GM19372 (cell line): ENCODE measurements around the gene COL6A2.

Experiments used
- ATAC-seq: cut with Tn5 transposase; IDR thresholded peaks from one replicate; pipeline ENCODE4 v1.9.1; 2021; ENCODE audit warnings: mild to moderate bottlenecking, low read depth, moderate library complexity; ENCODE audit not compliant: unreplicated experiment

The COL6A2 gene

DNA sequence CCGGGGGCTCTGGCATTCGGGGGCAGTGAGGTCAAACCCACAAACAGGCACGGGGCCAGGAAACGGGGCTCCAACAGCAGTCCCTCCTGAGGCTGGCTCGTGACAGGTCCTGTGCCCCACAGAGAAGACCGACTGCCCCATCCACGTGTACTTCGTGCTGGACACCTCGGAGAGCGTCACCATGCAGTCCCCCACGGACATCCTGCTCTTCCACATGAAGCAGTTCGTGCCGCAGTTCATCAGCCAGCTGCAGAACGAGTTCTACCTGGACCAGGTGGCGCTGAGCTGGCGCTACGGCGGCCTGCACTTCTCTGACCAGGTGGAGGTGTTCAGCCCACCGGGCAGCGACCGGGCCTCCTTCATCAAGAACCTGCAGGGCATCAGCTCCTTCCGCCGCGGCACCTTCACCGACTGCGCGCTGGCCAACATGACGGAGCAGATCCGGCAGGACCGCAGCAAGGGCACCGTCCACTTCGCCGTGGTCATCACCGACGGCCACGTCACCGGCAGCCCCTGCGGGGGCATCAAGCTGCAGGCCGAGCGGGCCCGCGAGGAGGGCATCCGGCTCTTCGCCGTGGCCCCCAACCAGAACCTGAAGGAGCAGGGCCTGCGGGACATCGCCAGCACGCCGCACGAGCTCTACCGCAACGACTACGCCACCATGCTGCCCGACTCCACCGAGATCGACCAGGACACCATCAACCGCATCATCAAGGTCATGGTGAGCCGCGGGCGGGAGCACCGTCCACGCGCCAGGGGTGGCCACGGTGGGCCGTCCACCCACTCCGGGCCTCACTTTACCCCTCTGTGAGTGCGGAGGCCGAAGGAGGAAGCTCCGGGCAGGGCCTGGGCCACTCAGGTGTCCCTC lies 14.2 kb downstream of the COL6A2 start:
- no peak for ATAC-seq

DNA sequence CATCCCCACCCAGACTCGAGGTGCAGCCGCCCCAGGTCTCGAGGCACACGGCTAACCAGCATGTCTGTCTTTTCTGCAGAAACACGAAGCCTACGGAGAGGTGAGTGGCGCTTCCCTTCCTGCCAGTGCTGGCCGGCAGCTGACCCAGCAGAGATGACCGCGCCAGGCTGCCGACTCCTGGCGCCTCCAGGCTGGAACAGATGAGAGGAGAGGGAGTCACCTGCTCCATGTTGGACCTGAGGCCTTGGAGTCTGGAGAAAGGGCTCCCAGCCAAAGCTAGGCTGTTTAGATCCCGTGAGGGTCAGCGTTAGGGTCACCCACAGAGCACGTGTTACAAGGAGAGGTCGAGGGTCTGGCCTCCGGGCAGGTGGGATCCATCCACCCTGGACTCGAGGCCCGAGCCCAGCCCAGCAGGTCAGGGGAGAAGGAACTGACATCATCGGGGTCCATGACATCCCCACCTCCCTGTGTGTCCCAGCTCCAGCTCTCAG lies 14.9 kb downstream of the COL6A2 start:
- no peak for ATAC-seq

DNA sequence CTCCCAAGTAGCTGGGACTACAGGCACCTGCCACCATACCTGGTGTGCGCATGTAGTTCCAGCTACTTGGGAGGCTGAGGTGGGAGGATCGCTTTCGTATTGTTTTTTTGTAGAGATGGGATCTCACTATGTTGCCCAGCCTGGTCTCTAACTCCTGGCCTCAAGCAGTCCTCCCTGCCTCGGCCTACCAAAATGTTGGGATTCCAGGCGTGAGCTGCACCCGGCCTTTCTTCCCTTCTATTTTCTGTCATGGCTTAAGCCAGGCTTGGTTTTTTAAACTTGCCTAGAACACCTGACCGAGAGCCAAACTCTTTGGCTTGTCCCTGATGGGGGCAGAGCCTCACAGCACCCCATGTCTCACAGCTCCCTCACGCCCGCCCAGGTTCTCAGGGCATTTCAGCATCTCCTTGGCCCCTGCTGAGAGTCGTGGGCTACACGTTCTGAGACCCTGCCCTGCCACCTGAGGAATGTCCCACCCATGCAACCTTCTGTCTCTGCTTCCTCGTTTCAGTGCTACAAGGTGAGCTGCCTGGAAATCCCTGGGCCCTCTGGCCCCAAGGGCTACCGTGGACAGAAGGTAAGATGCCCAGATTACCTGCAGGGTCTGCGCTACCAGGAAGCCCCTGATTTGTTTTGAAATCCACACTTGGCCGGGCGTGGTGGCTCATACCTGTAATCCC lies 15.7 kb downstream of the COL6A2 start:
- no peak for ATAC-seq

DNA sequence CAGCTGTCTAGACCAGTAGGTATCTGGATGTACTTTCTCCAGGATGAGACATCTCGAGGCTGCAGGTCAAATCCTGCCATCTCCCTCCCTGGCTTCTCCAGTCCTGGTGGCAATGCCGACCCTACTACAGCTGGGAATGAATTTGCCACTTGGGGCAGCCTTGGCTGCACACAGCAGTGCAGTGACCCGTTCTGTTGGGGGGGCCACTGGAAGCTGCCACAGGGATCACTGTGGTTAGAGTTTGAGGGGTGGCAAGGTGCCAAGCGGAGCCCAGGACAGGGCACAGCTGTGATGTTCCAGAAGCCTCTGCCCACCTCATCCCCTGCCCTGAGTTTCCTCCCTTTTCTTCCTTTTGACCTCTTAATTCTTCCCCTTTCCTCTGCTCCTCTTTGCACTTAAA lies 17.1 kb downstream of the COL6A2 start:
- no peak for ATAC-seq

DNA sequence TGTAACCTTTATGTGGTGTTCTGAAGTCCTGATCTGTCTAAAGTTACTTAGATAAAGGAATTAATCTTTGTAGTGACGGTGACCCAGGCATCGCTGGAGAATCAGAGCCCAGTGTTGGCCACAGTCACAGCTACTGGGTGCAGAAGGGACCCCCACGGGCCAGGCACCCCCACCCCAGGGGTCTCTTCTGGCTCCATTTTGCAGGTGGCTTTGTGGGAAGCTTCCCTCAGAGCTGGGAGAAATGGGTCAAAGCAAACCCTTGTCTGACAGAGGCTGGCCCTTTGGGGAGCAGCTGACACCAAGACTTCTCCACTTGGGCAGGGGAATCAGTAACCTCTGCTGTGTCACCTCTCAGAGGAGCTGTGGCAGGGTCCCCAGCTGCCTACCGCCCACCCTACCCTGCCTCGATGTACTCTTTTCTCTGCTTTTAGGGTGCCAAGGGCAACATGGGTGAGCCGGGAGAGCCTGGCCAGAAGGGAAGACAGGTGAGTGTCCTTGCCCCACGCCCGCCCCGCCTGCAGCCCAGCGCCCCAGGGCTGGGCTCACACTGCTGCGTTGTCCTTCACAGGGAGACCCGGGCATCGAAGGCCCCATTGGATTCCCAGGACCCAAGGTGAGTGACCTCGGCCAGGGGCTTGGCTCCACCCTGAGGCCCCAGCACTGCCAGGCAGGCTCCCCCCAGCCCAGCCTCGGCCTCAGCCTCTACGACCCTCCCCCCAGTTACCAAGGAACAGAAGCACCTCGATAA lies 17.7 kb downstream of the COL6A2 start:
- no peak for ATAC-seq

DNA sequence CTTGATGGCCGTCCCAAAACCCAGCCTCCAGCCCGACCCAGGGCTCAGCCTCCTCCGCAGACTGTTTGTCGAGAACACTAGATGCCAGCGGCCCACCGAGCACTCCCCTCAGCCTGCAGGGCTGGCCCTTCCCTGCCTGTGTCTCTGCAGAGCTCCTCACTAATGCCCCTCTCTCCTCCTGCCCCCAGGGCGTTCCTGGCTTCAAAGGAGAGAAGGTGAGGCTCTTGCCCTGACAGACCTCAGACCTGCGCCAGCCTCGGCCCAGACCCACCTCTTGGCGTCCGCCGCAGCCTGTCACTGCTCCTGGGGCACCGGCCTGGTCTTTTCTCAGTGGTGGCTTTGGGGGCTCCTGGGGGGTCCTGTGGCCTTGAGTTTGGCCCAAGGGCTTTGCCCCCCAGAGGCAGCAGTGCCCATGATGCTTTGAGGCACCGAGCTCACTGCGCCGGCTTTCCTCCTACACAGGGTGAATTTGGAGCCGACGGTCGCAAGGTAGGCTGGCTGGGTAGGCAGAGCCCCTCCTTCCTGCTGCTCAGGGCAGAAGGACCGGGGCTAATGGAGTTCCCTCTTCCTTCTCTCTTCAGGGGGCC lies 18.4 kb downstream of the COL6A2 start:
- no peak for ATAC-seq

DNA sequence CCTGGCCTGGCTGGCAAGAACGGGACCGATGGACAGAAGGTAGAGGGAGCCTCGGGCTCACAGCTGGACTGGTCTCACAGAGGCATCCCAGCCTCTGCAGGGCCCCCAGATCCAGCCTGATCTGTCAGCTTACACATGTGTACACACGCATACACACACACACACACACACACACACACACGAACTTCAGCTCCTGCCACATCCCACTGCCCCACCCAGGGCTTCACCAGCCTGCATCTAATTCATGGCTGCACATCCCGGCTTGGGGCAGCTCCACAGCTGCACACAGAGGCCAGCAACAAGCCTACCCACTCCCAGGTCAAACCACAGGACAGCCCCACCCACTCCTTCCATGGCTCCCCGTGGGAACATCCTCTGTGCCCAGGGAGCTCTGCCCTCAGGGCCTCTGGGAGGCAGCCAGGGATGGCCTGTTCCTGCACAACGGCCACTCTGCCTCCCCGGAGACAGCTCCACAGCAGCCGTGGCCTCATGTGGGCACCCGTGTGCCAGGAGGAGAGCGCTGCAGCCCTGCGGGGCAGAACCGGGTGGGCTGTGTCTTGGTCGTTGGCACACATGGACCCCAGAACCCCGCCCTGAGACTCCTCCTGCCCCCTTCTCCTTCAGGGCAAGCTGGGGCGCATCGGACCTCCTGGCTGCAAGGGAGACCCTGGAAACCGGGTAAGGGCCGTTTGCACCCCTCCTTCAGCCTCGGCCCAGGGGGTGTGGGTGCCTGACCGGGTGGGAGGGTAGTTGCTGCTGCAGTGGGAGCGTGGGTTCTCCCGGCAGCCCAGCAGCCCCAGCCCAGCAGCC lies 19.1 kb downstream of the COL6A2 start:
- ATAC-seq: no peak

DNA sequence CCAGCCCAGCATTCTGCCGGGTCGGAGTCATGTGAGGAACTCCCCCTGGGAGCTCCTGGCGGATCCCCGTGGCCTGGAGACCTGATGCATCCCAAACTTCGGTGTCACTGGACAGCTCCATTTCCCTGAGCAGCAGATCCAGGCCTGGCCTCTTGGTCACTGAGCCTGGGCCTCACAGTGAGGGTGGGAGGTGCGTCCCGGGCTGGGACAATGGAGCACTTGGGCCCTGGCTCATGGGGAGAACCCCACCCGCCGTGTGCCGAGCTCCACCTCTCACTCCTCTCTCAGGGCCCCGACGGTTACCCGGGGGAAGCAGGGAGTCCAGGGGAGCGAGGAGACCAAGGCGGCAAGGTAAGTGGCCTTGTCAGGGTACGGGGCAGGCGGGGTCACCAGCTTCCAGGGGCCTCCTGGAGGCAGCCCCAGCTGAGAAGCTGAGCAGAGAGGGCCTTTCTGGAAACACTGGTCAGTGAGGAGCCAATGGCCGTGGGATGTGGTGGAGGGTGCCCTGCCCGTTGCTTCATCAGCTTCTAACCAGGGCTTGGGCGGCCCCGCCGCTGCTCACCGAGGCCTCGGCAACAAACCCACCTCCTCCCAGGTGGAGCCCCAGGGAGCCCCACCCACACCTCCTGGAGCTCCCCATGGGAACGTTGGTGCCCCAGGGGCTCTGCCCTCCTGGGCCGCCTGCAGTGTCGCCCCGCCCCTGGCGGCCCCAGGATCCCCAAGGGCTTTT lies 19.8 kb downstream of the COL6A2 start:
- ATAC-seq: no peak

DNA sequence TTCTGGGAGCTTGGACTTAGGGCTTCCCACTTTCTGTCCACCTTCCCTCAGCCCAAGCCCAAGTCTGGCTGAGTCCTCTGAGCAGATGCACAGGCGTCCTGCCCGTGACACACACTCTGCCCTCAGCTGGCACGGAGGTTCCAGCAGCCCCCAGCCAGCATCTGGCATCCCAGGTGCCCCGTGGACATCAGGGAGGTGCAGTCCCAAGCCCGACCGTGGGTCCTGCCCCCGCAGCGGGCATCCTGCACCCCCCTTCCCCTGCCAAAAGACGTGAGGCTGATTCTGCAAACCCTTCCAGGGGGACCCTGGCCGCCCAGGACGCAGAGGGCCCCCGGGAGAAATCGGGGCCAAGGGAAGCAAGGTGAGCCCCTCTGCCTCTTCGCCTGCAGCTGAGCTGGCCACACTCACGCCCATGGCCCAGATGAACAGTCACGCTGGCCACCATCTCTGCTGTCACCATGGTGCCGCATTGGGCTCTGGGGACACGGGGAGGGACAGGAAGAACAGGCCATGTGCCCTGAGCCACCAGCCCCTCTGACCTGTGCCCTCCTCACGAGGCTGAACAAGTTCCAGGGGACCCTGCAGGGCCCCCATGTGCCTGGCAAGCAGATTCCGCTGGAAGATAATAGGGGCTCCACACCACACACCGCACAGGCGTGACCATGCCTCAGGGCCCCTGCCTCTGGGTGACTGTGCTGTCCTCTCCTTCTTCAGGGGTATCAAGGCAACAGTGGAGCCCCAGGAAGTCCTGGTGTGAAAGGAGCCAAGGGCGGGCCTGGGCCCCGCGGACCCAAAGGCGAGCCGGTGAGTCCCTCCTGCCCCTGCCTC lies 20.6 kb downstream of the COL6A2 start:
- ATAC-seq: no peak

DNA sequence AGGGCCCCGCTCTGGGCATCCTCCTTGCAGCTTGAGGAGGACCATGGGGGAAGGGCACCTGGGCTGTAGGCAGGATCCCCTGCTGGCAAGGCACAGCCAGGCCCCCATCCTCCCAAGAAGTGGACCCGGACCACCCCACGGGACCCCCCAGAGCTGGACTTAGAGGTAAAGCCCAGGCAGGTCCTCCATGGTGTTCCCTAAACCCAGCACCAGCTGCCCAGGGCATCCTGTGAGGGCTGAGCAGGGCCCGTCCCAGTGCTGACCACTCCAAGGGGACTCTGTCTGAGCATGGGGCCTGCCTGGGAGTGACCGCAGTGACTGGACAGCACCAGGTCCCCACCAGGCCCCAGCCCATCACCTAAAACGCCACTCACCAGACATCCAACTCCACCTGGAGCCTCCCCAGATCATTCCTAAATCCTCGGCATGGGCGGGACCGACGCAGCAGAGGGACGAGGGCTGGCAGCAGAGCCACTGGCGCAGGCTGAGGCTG lies 21.3 kb downstream of the COL6A2 start:
- no peak for ATAC-seq

DNA sequence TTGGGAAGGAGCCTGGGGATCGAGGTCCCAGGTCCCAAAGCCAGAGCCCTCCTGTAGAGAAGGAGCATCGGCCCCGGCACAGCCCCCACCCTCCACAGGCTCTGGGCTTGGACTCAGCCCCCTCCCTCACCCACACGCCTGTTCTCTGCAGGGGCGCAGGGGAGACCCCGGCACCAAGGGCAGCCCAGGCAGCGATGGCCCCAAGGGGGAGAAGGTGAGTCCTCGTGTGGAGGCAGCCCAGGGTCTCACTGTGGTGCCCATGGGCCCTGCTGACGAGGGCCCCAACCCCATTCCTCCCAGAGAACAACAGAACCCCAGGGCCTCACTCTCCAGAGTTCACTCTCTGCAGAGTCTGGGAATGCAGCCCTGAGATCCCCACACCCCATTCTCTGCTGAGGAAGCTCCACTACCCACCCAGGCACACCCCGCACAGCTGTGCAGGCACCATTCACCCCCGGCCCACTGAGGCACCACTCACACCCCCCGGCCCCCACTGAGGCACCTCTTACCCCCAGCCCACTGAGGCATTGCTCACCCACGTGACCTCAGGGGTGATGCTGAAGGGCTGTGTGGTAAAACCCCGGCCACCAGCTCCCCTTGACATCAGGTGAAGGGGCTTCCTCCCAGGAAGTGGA lies 21.8 kb downstream of the COL6A2 start:
- ATAC-seq: no peak

DNA sequence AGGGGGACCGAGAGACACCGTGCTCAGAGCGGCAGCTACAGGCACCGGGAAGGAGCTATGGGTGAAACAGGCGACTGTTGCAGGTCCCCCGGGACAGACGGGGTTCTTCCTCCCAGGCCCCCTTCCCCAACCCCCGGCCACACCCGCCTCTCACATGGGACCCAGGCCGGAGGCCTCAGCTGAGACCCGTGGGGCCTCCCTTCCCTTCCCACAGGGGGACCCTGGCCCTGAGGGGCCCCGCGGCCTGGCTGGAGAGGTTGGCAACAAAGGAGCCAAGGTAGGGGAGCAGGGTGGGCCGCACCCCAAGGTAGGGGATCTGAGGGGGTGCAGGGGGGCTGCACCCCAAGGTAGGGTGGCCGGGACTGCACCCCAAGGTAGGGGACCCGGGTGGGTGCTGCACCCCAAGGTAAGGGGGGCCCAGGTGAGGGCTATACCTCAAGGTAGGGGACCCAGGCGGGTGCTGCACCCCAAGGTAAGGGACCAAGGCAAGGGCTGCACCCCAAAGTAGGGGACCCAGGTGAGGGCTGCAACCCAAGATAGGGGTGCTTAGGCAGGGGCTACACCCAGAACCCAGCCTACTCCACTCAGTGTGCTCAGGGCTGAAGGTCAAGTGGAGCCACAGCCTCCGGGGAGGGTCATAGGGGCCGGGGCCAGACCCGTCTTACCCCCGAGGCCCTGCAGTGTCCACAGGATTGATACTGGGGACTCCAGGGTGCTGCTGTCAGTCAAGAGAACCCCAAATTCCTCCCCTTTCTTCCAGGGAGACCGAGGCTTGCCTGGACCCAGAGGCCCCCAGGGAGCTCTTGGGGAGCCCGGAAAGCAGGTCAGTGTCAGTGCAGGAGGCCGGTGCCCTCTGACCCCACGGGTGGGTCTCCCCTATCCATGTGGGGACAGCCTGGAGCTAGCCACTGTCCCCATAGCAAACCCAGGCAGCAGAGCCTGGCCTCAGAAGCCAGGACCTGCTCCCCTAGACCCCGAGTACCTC lies 22.7 kb downstream of the COL6A2 start:
- no peak for ATAC-seq

DNA sequence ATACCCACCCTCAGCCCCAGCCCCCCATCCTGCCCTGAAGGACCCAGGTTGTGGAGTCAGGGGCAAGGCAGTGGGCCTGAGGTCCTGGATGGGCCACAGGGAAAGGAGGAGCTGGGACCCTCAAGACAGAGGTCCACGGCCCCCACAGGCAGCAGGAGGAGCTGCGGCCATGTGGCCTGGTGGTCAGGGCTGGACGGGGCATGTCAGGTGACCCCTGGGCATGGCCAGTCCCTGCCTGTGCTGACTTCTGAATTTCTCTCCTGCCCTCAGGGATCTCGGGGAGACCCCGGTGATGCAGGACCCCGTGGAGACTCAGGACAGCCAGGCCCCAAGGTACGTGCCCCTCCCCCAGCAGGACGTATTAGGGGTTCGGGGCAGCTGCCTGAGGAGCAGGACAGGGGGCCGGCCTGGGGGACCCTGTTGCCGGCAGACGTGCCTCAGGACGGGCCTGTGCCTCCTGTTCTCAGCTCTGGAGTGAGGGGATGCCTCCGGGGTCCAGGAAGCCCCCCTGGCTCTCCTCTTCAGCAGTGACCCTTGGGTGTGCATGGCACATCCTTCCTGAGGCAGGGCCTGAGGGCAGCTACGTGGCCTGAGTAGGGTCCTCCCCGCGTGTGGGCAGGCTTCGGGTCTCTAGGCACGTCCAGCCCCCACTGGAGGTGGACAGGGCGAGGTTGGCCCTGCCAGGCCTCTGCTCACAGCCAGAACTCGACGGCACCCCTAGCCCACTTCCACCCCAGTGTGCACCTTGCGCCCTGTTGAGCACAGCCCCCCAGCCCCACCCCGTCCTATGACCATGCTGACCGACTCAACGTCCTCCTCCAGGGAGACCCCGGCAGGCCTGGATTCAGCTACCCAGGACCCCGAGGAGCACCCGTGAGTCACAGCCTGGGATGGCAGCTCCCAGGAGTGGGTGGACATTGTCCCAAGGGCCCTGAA lies 23.6 kb downstream of the COL6A2 start:
- no peak for ATAC-seq

DNA sequence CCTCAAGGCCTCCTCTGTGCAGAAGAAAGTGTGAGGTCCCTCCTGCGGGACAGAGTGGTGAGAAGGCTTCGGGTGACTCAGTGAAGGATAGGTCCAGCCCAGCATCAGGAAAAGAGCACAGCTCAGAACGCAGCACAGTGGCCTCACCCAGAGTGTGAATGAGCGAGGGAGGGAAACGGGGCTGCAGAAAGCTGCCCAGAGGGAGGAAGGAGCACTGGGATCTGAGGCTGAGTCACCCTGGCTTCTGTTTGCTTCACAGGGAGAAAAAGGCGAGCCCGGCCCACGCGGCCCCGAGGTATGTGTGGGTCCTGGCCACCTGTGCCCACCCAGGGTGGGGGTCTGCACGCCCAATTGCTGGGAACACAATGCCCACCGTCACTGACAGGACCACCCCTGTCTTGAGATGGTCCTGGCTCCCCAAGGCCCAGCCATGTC lies 24.3 kb downstream of the COL6A2 start:
- no peak for ATAC-seq
